ENCODE measurements around the gene DUSP6.

The DUSP6 gene

DNA sequence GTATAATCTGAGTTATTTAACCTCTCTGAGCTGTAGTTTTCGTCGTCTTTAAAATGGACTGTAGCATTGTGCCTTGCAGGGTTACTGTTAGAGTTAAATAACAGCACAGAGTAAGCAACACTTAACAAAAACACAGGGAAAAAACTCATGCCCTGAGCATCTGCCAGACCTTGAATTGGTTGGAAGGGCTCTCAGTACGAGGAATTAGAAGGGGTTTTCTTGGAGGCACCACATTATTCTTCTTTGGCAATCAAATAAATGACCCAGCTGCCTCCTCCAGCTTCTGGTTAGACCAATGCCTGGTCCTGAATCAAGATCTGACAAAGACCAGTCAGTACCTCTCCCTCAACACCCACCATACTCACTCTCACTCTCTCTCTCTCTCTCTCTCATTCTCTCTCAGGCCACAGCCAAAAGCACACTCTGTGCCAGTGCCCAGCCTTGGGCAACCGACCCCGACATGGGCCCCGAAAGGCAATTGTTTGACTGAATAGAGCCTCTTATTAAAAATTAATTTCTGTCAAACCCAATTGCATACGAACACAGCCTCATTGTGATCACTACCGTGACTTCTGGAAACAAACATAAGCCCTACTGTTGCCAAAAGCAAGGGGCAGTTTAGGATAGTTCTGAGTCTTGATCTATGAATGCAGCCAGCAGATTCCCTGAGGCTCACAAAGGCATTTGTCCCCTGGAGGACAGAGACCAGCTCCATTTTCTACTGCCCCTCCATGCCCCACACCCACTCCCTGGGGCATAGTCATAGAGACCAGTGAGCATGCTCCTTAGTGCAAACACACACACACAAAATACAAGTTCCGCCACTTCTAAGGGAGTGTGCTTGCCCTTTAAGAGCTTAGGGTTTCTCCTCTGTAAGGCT, 23.9 kb downstream of the DUSP6 start:
- Histone ChIP-seq H3K27ac (no peak overlapping the region), H3K4me3 (ENCODE audit: low read depth in 1 of 2, low read length in 1 of 2) (no peak overlapping the region), H3K4me1 (ENCODE audit: control insufficient read depth in 1 of 2, insufficient read depth in 1 of 2, low read depth in 1 of 2, low read length in 1 of 2) (peaks cover 10 to 12% of the 10 kb centered on the region in 2 experiments), H3K9me3 (no peaks in the 10 kb centered on the region), H3K27me3 (no peaks in the 10 kb centered on the region), H3K36me3 (no peaks in the 10 kb centered on the region)
- TF ChIP-seq, protein P1, sequence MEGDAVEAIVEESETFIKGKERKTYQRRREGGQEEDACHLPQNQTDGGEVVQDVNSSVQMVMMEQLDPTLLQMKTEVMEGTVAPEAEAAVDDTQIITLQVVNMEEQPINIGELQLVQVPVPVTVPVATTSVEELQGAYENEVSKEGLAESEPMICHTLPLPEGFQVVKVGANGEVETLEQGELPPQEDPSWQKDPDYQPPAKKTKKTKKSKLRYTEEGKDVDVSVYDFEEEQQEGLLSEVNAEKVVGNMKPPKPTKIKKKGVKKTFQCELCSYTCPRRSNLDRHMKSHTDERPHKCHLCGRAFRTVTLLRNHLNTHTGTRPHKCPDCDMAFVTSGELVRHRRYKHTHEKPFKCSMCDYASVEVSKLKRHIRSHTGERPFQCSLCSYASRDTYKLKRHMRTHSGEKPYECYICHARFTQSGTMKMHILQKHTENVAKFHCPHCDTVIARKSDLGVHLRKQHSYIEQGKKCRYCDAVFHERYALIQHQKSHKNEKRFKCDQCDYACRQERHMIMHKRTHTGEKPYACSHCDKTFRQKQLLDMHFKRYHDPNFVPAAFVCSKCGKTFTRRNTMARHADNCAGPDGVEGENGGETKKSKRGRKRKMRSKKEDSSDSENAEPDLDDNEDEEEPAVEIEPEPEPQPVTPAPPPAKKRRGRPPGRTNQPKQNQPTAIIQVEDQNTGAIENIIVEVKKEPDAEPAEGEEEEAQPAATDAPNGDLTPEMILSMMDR (IDR thresholded peaks at IDR 0.05): no peak

DNA sequence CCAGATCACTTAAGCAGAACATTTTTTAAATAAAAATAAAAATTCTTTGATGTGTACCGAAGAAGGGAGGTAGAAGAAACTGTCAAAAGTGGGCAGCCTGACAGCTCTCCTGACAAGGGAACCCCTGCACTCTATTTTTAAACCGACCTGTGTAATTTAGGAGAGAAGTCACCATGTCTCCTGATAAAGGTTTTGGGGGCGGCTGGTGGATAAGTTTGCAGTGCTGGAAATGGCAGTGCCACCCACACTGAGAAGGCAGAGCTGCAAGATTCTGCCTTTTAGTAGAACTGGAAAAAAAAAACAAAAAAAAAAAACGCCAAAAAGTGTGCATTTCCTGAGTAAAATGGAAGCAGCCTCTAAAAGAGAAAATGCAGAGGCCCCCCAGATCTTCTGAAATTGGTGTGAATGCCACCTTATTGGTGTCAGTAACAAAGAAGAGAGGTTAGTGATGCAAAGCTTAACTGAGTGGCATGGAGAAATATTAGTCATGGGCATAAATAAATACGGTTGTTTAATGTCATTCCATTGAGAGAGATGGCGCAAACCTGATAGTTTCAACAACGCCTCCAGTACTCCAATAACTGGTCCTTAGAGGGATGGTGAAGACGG, 24.7 kb downstream of the DUSP6 start:
- Histone ChIP-seq H3K4me3 (ENCODE audit: low read depth in 1 of 2, low read length in 1 of 2) (no peak overlapping the region), H3K27me3 (no peaks in the 10 kb centered on the region), H3K4me1 (ENCODE audit: control insufficient read depth in 1 of 2, insufficient read depth in 1 of 2, low read depth in 1 of 2, low read length in 1 of 2) (peaks cover 2 to 4% of the 10 kb centered on the region in 2 experiments), H3K9me3 (no peaks in the 10 kb centered on the region), H3K27ac (no peak overlapping the region), H3K36me3 (no peaks in the 10 kb centered on the region)
- TF ChIP-seq, protein P1 (IDR thresholded peaks at IDR 0.05): no peak

GRCh38 chr12:89326239-89327040, 25.9 kb downstream of the DUSP6 start:
- Histone ChIP-seq H3K36me3 (no peaks in the 10 kb centered on the region), H3K4me3 (ENCODE audit: low read depth in 1 of 2, low read length in 1 of 2) (no peak overlapping the region), H3K27ac (no peak overlapping the region), H3K4me1 (ENCODE audit: control insufficient read depth in 1 of 2, insufficient read depth in 1 of 2, low read depth in 1 of 2, low read length in 1 of 2) (no peaks in the 10 kb centered on the region), H3K9me3 (no peaks in the 10 kb centered on the region), H3K27me3 (no peaks in the 10 kb centered on the region)
- TF ChIP-seq, protein P1 (IDR thresholded peaks at IDR 0.05): no peak

- no peak overlapping the region for H3K4me3 ChIP-seq (ENCODE audit: low read depth in 1 of 2, low read length in 1 of 2)
Measured at GRCh38 chr12:89325495-89325894, 26.8 kb downstream of the DUSP6 start.

DNA sequence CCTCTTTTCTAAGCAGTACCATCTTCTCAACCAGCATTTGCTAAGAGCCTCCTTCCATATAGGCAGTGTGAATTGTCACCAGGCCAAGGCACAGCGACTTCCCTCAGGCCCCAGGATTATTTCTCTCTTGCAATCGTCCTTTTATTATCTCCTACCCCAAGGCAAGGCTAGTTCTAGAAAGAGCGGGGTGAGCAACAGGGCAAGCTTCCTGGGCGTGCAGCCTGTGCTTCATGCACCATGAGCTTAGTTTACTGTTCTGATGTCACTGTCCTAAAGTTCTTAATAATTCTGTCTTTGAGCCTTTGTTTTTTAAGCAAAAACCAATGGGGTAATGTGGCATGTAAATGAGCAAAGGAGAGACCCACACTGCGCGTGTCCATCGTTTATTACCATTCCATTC, 27.9 kb downstream of the DUSP6 start:
- H3K4me1 ChIP-seq (ENCODE audit: control insufficient read depth in 1 of 2, insufficient read depth in 1 of 2, low read depth in 1 of 2, low read length in 1 of 2): no peaks in the 10 kb centered on the region
- H3K27ac ChIP-seq: no peak overlapping the region
- no peak overlapping the region for H3K4me3 ChIP-seq (ENCODE audit: low read depth in 1 of 2, low read length in 1 of 2)
- H3K27me3 ChIP-seq: no peaks in the 10 kb centered on the region
- no peaks in the 10 kb centered on the region for H3K36me3 ChIP-seq
- TF ChIP-seq, protein P1 (IDR thresholded peaks at IDR 0.05): no peak
- no peaks in the 10 kb centered on the region for H3K9me3 ChIP-seq

More at GRCh38 chr12:89325495-89325894, 26.8 kb downstream of the DUSP6 start:
- Histone ChIP-seq H3K9me3 (no peaks in the 10 kb centered on the region), H3K27me3 (no peaks in the 10 kb centered on the region), H3K36me3 (no peaks in the 10 kb centered on the region), H3K4me1 (ENCODE audit: control insufficient read depth in 1 of 2, insufficient read depth in 1 of 2, low read depth in 1 of 2, low read length in 1 of 2) (no peaks in the 10 kb centered on the region), H3K27ac (no peak overlapping the region)
- TF ChIP-seq, protein P1 (IDR thresholded peaks at IDR 0.05): no peak
